Brain pericyte (primary cell): ENCODE data around the gene CDHR3.

Experiments used
- DNase-seq: peaks from one replicate; pipeline ENCODE4 v3.0.0-alpha.2; 2012; ENCODE audit warnings: low read depth, low spot score

The CDHR3 gene

DNA sequence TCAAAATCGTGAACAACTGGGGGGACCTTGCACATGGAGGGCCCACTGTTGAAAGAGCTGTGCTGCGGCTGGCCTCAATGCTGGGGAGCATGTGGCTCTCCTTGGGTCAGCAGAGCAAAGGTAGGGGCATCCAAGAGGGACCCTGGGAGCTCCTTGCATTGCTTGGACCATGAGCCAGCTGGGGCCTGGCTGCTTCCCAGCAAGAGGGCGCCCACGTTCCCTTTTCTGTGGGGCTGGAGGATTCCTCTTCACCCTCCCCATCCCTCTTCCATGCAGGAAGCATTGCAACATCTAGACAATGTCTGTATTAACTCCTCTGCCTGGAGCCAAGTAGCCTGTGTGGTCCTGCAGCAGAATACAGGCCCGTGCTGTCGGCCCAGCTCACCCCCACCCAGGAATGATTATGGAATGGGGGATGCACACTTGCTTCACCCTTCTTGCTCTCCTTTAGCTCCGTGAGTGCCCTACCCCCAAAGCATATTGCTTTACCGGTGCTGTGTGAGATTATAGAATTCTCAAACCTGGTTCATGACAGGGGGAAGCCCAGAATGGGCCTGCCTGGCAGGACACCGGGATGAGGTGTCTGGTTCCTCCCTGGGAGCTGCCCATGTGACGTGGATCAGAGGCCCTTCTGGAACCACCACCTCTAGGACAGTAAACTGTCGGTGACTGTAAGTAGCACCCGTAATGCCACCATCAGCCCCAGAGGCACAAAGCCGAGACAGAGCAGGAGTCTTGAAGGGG is 87.1 kb downstream of the CDHR3 start:
- DNase-seq = no peak

DNA sequence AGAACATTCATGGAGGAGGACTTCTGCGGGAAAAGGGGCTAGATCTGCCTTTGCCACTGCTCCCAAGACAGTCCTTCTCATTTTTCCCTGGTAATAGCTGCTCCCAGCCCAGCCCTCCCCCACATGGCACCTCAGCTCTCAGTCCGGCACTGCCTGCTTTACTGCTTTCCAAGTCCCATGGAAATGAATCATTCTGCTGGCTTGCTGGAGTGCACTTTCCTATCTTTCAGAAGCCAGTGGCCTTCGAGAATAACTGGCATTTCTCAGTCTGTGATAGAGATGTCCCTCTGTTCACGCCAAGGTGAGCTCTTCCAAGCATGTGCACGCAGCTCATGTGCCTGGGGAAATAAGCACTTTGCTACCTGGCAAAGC is 87.7 kb downstream of the CDHR3 start:
- DNase-seq = no peak

GRCh38 chr7:106052681-106053080 is 89.6 kb downstream of the CDHR3 start:
- DNase-seq = no peak

- DNase-seq = no peak
Observed at GRCh38 chr7:106053109-106053508, 90.0 kb downstream of the CDHR3 start.

DNA sequence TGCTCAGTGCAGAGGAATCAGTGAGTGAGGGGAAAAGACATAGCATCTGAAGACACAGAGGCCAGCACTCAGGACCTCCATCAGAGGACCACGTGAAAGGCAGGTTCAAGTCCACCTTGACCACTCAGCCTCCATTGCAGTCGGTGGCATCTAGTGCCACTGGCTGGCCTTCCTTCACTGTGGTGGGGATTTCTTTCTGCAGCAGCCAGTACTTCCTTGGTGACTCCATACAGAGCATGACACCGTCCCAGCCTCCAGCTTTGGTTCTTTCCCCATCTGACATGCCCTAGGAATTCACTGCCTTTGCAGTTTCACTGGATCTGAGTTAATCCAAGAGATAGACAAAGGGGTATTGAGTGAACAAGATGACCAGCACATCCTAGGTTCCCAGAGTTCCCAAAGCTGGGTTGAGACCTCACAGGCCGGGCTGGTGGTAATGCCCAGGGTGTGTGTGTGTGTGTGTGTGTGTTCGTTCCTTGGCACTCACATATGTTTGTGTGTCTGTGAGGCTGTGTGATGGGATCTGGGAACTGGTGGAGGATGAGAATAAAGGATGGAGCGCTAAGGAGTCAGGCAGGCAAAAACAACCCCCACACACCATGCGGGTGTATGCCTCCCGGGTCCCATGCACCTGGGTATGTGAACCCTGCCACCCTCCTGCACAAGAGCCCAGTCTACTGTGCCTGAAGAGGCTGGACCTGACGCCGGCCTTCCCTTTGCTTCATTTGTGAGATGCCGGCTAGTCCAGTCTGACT is 91.3 kb downstream of the CDHR3 start:
- DNase-seq = no peak

DNA sequence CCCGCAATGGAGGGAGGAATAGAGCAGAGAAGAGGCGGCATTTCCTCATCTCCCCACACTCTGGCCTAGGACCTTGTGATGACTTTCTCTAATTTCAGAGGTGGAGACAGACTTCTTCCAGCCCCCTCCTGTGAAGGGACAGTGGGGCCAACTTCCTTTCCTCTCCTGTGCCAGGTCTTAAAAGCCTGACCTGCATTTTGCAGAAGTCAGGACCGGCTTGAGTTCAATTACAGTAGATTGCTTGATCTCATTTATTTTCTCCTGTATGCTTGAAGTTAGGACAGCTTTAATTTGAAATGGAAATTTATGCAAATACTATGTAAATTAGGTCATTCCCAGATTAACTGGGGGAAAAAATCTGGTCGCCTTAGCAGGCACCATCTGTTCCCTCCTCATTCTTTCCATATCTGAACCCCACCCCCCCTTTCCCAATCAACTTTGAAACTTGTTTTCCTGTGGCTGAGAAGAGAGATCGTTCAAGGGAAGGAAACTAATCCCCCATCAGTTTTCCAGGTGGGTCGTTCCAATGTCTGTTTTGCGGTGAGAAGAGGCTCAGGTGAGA is 92.0 kb downstream of the CDHR3 start:
- no peak for DNase-seq

DNA sequence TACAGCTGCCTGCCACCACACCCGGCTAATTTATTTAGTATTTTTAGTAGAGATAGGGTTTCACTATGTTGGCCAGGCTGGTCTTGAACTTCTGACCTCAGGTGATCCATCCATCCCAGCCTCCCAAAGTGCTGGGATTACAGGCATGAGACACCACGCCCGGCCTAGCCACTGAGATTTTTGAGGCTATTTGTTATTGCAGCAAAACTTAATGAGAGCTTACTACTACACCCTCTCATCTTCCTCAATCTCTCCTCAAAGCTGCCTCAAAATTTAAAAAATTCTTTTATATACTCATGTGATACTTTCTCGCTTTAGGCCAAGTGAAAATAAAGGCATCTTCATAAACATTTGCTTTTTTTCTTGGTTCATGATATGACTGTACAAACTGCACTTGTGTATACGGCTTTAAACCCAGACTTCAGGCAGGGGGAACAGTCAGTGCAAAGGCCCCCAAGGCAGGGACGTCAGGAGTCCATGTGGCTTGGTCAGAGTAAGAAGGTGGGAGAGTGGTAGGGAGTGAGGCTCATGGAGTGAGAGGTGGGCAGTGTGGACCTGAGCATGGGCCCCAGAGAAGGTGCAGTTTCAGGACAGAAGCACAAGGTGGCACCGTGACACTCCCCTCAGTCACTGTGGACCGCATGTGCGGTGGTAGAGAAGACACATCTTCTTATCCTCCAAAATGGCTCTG is 93.6 kb downstream of the CDHR3 start:
- peak; percentile 55 for DNase-seq

- no peak for DNase-seq
Observed at GRCh38 chr7:106057204-106057961, 94.3 kb downstream of the CDHR3 start.

DNA sequence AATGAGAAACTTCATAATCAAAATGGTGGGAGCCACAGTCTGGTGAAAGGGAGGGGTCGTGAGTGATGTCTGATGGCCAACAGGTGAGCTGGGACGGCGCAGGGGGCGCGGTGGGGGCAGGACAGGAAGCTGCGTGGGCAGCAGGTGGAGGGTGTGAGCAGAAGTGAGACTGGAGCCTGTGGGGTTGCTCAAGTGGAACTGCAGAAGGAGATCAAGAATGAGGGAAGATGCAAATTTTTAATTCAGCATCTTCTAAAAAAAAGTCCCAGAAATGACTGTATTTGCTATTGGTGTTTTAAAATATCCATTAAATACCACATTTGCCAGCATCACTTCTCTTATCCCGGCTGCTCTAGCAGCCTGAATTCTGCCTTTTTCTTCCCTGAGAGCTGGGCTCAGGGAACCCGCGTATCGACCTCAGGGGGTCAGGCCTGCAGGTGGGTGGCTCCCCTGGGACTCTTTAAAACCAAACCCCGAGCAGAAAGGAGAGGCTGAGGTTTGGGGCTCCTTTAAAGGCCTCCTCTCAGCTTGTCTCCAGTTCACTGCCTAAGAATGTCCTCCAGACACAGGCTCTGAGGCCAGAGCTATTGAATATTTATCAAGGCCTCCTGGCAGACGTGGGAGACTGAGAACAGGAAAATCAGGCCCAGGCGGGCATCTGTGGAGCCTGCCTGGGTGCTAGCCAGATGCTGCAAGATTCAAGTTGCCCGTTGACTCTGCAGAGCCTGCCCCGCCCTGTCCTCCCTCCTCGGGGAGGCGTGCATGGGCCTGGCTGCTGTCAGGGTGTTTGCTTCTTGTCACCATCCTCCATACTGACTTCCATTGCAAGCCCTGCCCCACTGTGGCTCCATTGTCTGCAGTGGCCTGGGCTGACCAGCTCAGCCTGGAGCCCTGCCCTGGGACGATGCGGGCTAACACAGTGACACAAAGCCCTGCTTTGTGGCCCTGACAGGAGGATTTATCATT is 95.2 kb downstream of the CDHR3 start:
- no peak for DNase-seq

- no peak for DNase-seq
Observed at GRCh38 chr7:106058928-106059324, 95.9 kb downstream of the CDHR3 start.

- DNase-seq = no peak
Observed at GRCh38 chr7:106059556-106059955, 96.5 kb downstream of the CDHR3 start.

- no peak for DNase-seq
Observed at GRCh38 chr7:106060394-106060920, 97.4 kb downstream of the CDHR3 start.

GRCh38 chr7:106061301-106061979 is 98.4 kb downstream of the CDHR3 start:
- DNase-seq = no peak

DNA sequence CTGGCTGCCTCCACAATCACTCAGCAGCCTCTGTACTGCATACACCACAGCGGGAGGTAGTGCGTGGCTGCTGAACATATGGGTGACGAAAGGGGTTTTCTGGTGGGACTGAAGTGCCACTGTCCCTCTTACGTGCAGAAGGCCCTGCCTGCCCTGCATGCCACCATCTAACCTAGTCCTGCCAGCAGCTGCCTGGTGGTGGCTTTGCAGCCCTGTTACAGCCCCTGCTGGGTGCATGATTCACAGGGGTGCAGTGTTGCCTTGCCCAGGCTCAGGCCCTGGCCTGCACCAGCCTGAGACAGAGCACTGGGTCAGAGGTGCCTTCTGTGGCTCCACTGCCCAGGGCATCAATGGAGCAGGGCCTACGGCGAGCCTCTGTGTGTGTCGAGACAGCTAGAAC is 98.9 kb downstream of the CDHR3 start:
- no peak for DNase-seq

GRCh38 chr7:106062521-106062931 is 99.5 kb downstream of the CDHR3 start:
- no peak for DNase-seq

DNA sequence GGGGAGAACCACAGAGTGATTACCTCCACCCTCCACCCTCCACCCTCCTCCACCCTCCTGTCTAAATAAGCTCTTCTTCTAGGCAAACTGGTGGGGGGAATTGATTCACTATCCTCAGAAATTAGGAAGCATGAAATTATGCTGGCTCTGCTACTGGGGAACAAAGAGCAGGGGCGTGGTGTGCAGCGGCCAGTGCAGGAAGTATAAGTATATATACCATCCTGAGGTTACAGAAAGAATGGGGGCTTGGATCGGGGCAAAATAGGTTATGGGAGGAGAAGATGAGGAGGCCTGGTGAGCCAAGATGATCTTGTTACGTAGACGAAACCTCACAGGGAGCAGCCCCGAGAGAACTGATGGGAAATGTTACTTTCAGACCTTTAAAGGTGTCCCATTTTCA is 100.0 kb downstream of the CDHR3 start:
- no peak for DNase-seq

DNA sequence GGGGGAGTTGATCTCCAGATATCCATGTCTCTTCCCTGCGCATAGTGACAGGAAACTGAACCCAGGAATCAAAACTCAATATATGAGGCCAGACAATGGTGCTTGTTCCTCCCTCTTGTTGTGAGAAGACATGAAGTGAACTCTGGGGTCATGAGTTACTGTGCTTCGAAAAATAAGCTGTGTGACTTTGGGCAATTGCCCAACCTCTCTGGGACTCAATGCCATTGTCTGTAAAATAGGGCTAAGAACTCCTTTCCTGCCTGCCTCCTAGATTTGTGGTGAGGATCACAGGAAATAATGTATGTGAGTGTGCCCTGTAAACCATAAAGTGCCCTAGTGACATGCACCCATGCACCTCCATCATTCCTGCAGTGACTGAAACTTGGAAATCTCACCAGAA is 100.6 kb downstream of the CDHR3 start:
- no peak for DNase-seq

GRCh38 chr7:106064316-106064715 is 101.3 kb downstream of the CDHR3 start:
- no peak for DNase-seq

DNA sequence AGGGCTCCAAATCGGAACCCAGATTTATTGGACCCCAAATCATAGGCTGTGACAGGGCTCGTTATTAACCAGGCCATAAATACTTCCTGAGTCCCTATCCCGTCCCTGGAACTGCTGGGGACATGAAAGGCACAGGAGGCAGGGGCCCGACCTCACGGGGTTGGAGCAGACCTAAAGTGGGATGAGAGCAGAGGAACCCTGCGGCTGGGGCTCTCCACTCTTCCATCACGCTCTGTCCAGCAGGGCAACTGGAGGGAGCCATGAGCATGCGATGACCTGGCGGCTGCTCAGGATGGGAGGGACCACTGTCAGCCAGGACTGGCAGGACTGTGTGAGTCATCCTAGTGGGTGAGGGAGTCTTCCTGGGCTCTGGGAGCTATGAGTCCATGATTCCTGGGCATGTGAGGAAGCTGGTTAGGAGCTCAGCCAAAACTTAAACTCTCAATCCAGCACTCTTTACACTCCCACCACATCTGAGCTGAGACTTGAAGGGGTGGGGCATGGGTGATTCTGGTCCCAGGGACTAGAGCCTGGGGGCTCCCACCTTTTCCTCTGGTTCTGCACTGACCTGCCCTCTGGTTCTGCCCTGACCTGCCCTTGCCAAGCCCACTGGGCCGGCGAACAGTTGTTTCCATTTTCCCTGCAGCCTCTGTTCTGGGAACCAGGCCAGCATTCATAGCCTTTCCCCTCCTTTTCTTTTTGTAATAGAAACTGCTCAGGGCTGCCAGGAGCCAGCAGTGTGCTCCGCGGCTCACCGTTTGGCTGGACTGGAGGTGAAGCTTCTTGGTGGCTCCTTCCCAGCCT is 101.9 kb downstream of the CDHR3 start:
- peak; percentile 63 for DNase-seq
